ENCODE measurements around the gene APOL1.
"Not testable (repeated sequence)": the region's sequence is repeated elsewhere in the genome, so short reads cannot be mapped to it uniquely, and the experiment has no call there.

Gene APOL1

DNA sequence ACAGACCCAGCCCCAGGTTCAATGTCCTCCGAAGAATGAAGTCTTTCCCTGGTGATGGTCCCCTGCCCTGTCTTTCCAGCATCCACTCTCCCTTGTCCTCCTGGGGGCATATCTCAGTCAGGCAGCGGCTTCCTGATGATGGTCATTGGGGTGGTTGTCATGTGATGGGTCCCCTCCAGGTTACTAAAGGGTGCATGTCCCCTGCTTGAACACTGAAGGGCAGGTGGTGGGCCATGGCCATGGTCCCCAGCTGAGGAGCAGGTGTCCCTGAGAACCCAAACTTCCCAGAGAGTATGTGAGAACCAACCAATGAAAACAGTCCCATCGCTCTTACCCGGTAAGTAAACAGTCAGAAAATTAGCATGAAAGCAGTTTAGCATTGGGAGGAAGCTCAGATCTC lies 14.1 kb downstream of the APOL1 start:
- no peak for DNase-seq (ENCODE audit: low spot score)

GRCh38 chr22:36267896-36268485 lies 15.1 kb downstream of the APOL1 start:
- no peak for DNase-seq (ENCODE audit: low spot score)

DNA sequence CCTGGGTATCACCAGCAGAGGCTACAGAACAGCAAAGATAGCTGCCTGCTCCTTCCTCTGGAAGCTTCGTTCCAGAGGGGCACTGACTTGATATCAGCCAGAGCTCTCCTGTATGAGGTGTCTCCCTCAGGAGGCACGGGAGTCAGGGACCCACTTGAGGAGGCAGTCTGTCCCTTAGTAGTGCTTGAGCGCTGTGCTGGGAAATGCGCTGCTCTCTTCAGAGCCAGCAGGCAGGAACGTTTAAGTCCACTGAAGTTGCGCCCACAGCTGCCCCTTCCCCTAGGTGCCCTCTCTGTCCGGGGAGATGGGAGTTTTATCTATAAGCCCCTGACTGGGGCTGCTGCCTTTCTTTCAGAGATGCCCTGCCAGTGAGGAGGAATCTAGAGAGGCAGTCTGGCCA lies 18.3 kb downstream of the APOL1 start:
- not testable (repeated sequence) for DNase-seq (ENCODE audit: low spot score)

DNA sequence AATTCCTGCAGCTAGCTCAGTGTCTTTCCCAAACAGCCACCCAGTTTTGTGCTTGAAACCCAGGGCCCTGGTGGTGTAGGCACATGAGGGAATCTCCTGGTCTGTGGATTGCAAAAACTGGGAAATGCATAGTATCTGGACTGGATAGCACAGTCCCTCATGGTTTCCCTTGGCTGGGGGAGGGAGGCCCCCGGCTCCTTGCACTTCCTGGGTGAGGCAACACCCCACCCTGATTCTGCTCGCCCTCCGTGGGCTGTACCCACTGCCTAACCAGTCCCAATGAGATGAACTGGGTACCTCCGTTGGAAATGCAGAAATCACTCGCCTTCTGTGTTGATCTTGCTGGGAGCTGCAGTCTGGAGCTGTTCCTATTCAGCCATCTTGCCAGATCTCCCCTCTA lies 19.0 kb downstream of the APOL1 start:
- DNase-seq (ENCODE audit: low spot score), result not testable (repeated sequence)

GRCh38 chr22:36274531-36274930 lies 21.6 kb downstream of the APOL1 start:
- no peak for DNase-seq (ENCODE audit: low spot score)

GRCh38 chr22:36277482-36278291 lies 24.8 kb downstream of the APOL1 start:
- peak; percentile 71 for DNase-seq (ENCODE audit: low spot score)

GRCh38 chr22:36279219-36279666 lies 26.3 kb downstream of the APOL1 start:
- no peak for DNase-seq (ENCODE audit: low spot score)

DNA sequence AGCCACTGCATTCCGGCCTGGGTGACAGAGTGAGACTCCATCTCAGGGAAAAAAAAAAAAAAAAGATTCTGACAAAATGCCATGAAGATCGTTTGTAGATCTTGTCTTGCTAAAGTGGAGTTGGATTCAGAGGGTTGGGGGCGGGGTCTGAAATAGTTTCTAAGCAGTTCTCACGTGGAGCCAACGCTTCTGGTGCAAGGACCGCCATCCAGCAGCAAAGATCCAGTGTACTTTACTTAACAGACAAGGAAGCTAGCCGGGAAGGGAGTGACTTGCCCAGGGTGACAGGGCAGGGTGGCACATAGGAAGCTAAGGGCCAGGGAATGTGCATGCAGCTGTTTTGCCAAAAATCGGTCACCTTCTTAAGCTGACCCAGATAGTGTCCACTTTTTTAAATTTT lies 27.4 kb downstream of the APOL1 start:
- DNase-seq (ENCODE audit: low spot score), result no peak

DNA sequence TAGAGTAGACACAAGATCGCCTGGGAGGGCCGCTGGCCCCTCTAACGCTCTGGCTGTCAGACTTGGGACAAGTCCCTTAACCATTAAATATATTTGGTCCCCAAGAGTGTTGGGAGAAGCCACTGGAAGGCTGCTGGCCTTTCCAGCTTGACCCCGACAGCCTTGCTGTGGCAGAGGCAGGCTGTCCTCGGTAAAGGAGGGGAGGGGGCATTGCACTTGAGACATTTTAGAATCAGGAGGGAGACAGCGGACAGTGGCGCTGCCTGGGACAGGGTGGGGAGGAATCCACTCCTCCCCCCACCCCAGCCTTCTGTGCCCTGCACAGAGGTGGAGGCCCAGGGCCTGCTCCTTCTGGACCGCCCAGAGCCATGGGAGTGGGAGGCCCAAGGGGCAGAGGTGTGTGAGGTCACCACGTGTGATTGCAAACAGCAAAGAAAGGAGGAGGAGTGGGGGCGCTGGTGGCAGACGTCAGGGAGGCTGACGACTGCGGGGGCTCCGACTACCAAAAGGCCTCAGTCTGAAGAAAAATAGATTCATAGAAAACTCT lies 28.9 kb downstream of the APOL1 start:
- no peak for DNase-seq (ENCODE audit: low spot score)

DNA sequence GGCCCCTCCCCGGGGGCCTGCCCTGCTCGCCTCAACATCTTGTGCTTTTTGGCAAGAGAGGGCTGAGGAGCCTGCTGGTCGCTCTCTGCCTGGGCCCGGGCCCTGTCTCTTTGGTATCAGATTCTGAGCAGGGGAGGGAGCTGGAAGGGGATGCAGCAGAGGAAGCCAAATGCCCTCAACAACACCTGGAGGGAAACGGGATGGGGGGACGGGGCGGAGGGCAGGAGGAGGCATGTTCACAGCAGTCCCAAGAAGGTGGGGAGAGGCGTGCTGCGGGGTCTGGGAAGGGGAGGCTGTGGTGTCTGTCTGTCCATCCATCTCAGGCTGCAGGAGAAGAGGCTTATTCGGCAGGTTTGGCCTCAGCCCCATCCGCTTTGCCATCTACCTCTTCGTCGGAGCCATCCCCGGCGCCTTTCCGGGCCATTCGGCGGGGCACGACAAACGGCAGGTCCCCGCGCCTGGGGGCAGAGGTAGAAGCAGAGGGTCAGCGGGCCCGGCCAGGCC lies 29.4 kb downstream of the APOL1 start:
- DNase-seq (ENCODE audit: low spot score), result no peak

DNA sequence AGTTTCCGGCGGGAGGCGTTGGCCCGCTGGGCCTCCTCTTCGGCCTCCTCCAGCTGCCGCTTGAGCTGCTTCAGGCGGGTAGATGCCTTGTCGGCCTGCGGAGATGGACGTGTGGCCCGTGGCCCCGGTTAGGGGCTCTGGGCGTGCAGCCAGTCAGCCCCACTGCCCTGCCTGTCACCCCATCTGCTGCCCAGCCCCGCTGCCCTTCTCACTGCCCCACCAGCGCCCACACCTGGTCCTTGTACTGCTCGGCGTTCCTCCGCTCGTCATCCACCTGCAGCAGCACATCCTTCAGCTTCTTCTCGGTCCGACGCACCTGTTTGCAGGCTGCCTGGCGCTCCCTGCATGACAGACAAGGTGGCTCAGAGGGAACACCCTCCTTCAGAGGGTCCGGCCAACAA lies 31.2 kb downstream of the APOL1 start:
- no peak for DNase-seq (ENCODE audit: low spot score)

DNA sequence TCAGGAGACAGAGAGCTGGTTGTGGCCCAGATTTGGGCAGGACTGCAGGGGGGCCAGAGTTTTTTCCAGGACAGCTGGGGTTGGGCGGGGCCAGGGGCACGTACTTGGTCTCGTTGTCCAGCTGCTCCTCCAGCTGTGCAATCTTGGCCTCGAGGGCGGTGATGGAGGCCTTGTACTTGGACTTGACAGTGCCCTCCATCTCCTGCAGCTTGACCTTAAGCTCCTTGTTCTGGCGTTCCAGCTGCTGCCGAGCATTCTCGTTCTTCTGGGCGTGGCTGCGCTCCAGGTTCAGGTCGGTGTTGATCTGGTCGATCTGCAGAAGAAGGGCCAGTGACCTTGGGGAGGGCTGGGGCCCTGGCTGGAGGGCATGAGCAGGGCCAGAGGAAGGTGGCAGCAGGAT lies 32.1 kb downstream of the APOL1 start:
- no peak for DNase-seq (ENCODE audit: low spot score)

GRCh38 chr22:36285545-36285944 lies 32.6 kb downstream of the APOL1 start:
- DNase-seq (ENCODE audit: low spot score), result no peak

DNA sequence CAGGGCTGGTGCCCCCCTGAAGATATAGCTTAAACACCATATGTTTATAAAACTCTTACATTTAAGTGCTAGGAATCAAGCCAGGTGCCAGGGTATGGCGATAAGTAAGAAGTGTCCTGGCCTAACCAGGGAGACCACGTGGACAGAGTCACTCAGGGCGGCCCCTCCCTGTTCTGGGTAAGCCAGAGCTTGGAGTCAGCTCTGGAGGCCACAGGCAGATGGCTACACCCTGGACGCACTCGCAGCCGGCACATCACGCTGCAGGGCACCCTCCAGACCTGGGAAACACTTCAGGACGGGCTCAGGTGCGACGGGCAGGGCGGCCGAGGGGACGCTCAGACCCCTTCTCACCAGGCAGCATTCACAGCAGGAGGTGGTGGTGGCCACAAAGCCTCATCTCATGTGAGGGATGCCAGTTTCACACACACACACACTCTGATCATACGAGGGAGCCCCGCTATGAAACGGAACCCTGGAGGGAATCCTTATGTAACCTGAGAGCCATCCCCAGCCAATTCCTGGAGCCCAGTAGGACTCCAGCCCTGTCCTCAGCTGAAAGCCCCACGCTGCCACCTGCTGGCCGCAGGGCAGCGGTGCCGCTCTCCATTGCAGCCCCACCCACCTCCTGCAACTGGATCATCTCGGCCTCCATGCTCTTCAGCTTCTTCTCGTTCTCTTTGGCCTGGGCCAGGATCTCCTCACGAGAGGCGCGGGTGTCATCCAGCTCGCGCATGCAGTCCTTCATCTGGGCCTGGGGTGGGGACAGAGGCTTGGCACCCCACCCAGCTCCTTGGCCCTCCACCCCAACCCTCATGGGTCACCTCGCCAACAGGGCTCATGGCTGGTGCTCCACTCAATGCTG lies 33.4 kb downstream of the APOL1 start:
- peak; percentile 82 for DNase-seq (ENCODE audit: low spot score)

- DNase-seq (ENCODE audit: low spot score), result no peak
Observed at GRCh38 chr22:36287881-36288515, 35.1 kb downstream of the APOL1 start.

DNA sequence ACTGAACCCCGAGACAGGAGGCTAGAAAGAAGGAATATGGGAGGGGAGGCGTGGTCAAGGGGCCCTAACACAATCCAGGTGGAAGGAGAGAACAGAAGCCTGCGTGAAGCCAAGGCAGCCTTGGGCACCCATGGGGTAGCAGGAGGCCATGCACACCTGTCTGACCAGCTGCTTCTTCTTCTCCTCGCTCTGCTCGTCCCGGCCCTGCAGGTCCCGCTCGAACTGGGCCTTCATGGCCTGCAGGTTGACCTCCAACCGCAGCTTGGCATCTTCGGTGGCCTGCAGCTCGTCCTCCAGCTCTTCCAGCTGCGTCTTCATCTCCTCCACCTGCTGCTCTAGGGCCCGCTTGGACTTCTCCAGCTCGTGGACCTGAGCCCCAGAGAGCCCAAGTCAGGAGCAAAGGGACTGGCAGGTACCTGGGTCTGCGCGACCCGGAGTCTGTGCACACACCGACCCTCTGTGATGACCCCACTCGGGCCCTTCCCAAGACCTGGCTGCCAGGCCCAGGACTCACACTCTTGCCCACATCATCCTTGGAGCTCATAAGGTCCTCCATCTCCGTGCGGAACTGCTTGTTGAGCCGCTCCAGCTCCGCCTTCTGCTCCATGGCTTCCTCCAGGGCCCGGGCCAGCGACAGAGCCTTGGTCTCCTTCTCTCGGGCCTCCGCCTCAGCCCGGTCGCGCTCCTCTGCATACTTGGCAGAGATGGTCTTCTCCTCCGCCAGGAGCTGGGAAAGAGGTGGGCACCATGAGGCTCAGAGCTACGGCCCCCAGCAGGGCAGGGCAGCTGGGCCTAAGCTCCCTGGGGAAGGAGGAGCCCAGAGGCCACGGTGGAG lies 35.9 kb downstream of the APOL1 start:
- DNase-seq (ENCODE audit: low spot score), result no peak

GRCh38 chr22:36289406-36289870 lies 36.5 kb downstream of the APOL1 start:
- DNase-seq (ENCODE audit: low spot score), result no peak

GRCh38 chr22:36289948-36290371 lies 37.0 kb downstream of the APOL1 start:
- not testable (repeated sequence) for DNase-seq (ENCODE audit: low spot score)

- DNase-seq (ENCODE audit: low spot score), result not testable (repeated sequence)
Observed at GRCh38 chr22:36290391-36291075, 37.6 kb downstream of the APOL1 start.

All from hematopoietic multipotent progenitor cell treated with erythropoietin and hydrocortisone succinate and interleukin-3 and kit ligand, for 15 days (in vitro differentiated cells).